ENCODE results near the gene PIN1. TPM values are rescaled to one million over a fixed set of nuclear protein-coding genes. Genes with fewer than 3 reads are reported as not detected.

PIN1 gene
- total and polyA plus RNA-seq, 10 of the 15 experiments (the other 5 are each of a cell fraction or from before 2014, with no cell fraction given) = 2.4 to 209 (median 71.5) TPM

DNA sequence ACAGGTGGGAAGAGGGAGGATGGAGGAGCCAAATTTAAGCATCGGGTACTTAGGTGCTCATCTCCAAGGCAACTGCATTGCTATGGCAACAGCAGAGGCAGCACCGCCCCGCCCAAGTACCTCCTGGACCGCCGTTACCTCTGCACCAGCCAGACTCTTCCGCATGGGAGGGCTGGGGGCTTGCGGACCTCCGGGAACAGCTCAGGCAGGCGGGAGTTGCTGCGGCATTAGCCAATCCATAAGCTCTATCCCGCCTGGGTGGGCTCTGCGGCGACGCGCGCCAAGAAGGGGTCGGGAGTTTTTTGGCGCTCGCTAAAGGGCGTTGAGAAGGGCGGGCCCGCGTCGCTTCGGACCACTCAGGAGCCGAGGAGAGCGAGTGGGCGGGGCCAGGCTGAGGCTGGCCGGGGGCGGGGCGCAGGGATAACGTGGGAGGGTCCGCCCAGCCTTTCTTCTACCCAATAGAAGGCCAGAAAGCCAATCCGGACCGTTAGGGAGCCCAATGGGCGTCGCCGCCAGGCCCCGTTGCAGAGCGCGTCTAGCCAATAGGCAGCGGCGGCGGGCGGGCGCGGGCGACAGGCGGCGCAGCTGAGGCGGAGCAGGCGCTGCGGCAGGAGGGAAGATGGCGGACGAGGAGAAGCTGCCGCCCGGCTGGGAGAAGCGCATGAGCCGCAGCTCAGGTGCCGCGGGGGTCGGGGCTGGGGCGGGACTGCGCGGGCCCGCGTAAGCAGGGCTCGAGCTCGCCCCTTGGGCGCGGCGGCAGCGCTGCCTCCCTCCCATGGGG, at the start of gene PIN1 (continued):
- TF ChIP-seq, protein P1, sequence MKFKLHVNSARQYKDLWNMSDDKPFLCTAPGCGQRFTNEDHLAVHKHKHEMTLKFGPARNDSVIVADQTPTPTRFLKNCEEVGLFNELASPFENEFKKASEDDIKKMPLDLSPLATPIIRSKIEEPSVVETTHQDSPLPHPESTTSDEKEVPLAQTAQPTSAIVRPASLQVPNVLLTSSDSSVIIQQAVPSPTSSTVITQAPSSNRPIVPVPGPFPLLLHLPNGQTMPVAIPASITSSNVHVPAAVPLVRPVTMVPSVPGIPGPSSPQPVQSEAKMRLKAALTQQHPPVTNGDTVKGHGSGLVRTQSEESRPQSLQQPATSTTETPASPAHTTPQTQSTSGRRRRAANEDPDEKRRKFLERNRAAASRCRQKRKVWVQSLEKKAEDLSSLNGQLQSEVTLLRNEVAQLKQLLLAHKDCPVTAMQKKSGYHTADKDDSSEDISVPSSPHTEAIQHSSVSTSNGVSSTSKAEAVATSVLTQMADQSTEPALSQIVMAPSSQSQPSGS (IDR thresholded peaks at IDR 0.05; ENCODE audit: low read length) = no peak
- TF ChIP-seq TBL1XR1 (IDR thresholded peaks at IDR 0.05; ENCODE audit: low read depth, low read length) = no peak
- TF ChIP-seq, protein P2, sequence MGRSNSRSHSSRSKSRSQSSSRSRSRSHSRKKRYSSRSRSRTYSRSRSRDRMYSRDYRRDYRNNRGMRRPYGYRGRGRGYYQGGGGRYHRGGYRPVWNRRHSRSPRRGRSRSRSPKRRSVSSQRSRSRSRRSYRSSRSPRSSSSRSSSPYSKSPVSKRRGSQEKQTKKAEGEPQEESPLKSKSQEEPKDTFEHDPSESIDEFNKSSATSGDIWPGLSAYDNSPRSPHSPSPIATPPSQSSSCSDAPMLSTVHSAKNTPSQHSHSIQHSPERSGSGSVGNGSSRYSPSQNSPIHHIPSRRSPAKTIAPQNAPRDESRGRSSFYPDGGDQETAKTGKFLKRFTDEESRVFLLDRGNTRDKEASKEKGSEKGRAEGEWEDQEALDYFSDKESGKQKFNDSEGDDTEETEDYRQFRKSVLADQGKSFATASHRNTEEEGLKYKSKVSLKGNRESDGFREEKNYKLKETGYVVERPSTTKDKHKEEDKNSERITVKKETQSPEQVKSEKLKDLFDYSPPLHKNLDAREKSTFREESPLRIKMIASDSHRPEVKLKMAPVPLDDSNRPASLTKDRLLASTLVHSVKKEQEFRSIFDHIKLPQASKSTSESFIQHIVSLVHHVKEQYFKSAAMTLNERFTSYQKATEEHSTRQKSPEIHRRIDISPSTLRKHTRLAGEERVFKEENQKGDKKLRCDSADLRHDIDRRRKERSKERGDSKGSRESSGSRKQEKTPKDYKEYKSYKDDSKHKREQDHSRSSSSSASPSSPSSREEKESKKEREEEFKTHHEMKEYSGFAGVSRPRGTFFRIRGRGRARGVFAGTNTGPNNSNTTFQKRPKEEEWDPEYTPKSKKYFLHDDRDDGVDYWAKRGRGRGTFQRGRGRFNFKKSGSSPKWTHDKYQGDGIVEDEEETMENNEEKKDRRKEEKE (IDR thresholded peaks at IDR 0.05) = no peak
- TF ChIP-seq, protein P3, sequence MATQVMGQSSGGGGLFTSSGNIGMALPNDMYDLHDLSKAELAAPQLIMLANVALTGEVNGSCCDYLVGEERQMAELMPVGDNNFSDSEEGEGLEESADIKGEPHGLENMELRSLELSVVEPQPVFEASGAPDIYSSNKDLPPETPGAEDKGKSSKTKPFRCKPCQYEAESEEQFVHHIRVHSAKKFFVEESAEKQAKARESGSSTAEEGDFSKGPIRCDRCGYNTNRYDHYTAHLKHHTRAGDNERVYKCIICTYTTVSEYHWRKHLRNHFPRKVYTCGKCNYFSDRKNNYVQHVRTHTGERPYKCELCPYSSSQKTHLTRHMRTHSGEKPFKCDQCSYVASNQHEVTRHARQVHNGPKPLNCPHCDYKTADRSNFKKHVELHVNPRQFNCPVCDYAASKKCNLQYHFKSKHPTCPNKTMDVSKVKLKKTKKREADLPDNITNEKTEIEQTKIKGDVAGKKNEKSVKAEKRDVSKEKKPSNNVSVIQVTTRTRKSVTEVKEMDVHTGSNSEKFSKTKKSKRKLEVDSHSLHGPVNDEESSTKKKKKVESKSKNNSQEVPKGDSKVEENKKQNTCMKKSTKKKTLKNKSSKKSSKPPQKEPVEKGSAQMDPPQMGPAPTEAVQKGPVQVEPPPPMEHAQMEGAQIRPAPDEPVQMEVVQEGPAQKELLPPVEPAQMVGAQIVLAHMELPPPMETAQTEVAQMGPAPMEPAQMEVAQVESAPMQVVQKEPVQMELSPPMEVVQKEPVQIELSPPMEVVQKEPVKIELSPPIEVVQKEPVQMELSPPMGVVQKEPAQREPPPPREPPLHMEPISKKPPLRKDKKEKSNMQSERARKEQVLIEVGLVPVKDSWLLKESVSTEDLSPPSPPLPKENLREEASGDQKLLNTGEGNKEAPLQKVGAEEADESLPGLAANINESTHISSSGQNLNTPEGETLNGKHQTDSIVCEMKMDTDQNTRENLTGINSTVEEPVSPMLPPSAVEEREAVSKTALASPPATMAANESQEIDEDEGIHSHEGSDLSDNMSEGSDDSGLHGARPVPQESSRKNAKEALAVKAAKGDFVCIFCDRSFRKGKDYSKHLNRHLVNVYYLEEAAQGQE (IDR thresholded peaks at IDR 0.05; ENCODE audit: low read depth, low read length) = no peak
- TF ChIP-seq NFYB (IDR thresholded peaks at IDR 0.05; ENCODE audit: insufficient read depth, low read depth, low read length) = peak; percentile 90
- TF ChIP-seq, protein P4, sequence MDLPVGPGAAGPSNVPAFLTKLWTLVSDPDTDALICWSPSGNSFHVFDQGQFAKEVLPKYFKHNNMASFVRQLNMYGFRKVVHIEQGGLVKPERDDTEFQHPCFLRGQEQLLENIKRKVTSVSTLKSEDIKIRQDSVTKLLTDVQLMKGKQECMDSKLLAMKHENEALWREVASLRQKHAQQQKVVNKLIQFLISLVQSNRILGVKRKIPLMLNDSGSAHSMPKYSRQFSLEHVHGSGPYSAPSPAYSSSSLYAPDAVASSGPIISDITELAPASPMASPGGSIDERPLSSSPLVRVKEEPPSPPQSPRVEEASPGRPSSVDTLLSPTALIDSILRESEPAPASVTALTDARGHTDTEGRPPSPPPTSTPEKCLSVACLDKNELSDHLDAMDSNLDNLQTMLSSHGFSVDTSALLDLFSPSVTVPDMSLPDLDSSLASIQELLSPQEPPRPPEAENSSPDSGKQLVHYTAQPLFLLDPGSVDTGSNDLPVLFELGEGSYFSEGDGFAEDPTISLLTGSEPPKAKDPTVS (IDR thresholded peaks at IDR 0.05; ENCODE audit: low read depth, low read length) = no peak
- TF ChIP-seq IKZF2 (IDR thresholded peaks at IDR 0.05) = no peak
- peak; percentile 86 for TF ChIP-seq GATAD2B (conservative IDR thresholded peaks at IDR 0.05; ENCODE audit: low read depth)
- no peak for TF ChIP-seq CHD4 (IDR thresholded peaks at IDR 0.05)
- TF ChIP-seq ZNF217 (IDR thresholded peaks at IDR 0.05) = no peak
- TF ChIP-seq HCFC1 (IDR thresholded peaks at IDR 0.05; ENCODE audit: low read length) = 0 out of 2 replicates have a peak, but pooled peaks have one; percentile 20
- no peak for TF ChIP-seq SMAD1 (IDR thresholded peaks at IDR 0.05; ENCODE audit: low read depth, partially characterized antibody)
- 0 out of 3 replicates have a peak, but pooled peaks have one; percentile 14 for TF ChIP-seq POU2F2 (IDR thresholded peaks at IDR 0.05; ENCODE audit: borderline replicate concordance, low read depth, low read length)
- peak; percentile 98 for TF ChIP-seq SP1 (IDR thresholded peaks at IDR 0.05; ENCODE audit: low read depth, low read length)
- TF ChIP-seq, protein P5, sequence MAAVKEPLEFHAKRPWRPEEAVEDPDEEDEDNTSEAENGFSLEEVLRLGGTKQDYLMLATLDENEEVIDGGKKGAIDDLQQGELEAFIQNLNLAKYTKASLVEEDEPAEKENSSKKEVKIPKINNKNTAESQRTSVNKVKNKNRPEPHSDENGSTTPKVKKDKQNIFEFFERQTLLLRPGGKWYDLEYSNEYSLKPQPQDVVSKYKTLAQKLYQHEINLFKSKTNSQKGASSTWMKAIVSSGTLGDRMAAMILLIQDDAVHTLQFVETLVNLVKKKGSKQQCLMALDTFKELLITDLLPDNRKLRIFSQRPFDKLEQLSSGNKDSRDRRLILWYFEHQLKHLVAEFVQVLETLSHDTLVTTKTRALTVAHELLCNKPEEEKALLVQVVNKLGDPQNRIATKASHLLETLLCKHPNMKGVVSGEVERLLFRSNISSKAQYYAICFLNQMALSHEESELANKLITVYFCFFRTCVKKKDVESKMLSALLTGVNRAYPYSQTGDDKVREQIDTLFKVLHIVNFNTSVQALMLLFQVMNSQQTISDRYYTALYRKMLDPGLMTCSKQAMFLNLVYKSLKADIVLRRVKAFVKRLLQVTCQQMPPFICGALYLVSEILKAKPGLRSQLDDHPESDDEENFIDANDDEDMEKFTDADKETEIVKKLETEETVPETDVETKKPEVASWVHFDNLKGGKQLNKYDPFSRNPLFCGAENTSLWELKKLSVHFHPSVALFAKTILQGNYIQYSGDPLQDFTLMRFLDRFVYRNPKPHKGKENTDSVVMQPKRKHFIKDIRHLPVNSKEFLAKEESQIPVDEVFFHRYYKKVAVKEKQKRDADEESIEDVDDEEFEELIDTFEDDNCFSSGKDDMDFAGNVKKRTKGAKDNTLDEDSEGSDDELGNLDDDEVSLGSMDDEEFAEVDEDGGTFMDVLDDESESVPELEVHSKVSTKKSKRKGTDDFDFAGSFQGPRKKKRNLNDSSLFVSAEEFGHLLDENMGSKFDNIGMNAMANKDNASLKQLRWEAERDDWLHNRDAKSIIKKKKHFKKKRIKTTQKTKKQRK (IDR thresholded peaks at IDR 0.05; ENCODE audit: low read depth, low read length) = peak; percentile 77
- peak; percentile 23 to 64; a peak in 2 of 3 replicates for TF ChIP-seq EGR1 (IDR thresholded peaks at IDR 0.05; ENCODE audit: borderline replicate concordance in 1 of 2, low read depth in 2 of 2, low read length in 2 of 2)
